Suppressor macrophage treated with lipopolysaccharide for 1 hour (primary cell): ENCODE results near the gene ABTB1.

ENCODE experiments used
- DNase-seq, 3 donors: peaks; one replicate each; pipeline ENCODE4 v3.0.0-alpha.2; 2020 to 2022

ABTB1 gene

GRCh38 chr3:127707851-127708411, 35.2 kb downstream of the ABTB1 start:
- DNase-seq = no peak

GRCh38 chr3:127708837-127709236, 36.1 kb downstream of the ABTB1 start:
- DNase-seq = no peak

- no peak for DNase-seq
Observed at GRCh38 chr3:127709320-127710060, 36.7 kb downstream of the ABTB1 start.

- DNase-seq = no peak
Observed at GRCh38 chr3:127710155-127710941, 37.6 kb downstream of the ABTB1 start.

GRCh38 chr3:127711021-127711695, 38.4 kb downstream of the ABTB1 start:
- DNase-seq = no peak

GRCh38 chr3:127711896-127712295, 39.1 kb downstream of the ABTB1 start:
- no peak for DNase-seq

- DNase-seq = no peak
Observed at GRCh38 chr3:127712461-127712860, 39.7 kb downstream of the ABTB1 start.

GRCh38 chr3:127712881-127713771, 40.4 kb downstream of the ABTB1 start:
- DNase-seq = no peak

- DNase-seq = no peak
Observed at GRCh38 chr3:127714125-127714571, 41.4 kb downstream of the ABTB1 start.

GRCh38 chr3:127714866-127715265, 42.1 kb downstream of the ABTB1 start:
- DNase-seq = no peak

GRCh38 chr3:127715532-127715931, 42.8 kb downstream of the ABTB1 start:
- DNase-seq = peak; percentile 51 to 63 (median 52)

- peak; percentile 47 to 59 (median 52) for DNase-seq
Observed at GRCh38 chr3:127716384-127716783, 43.6 kb downstream of the ABTB1 start.

- no peak for DNase-seq
Observed at GRCh38 chr3:127717357-127718244, 44.8 kb downstream of the ABTB1 start.

- DNase-seq = no peak
Observed at GRCh38 chr3:127718245-127718915, 45.6 kb downstream of the ABTB1 start.

- DNase-seq = no peak
Observed at GRCh38 chr3:127718916-127719290, 46.2 kb downstream of the ABTB1 start.

- DNase-seq = no peak
Observed at GRCh38 chr3:127719369-127719768, 46.6 kb downstream of the ABTB1 start.

GRCh38 chr3:127720161-127720823, 47.5 kb downstream of the ABTB1 start:
- DNase-seq = no peak

- DNase-seq = no peak
Observed at GRCh38 chr3:127720985-127721935, 48.5 kb downstream of the ABTB1 start.
